Subcutaneous preadipocyte (primary cell): Measurements from ENCODE around the gene DPYD. TPM values are rescaled to one million over a fixed set of nuclear protein-coding genes. Genes with fewer than 3 reads are reported as not detected.

Source experiments
- total RNA-seq: library from RNA; depleted of rRNA; stranded (reverse); fragments of >200 nt; gene quantifications from 2 replicates; pipeline ENCODE4 v1.2.3, GENCODE V29; 2012

Gene DPYD
- 51.4 and 76.4 TPM in 2 replicates for total RNA-seq

DNA sequence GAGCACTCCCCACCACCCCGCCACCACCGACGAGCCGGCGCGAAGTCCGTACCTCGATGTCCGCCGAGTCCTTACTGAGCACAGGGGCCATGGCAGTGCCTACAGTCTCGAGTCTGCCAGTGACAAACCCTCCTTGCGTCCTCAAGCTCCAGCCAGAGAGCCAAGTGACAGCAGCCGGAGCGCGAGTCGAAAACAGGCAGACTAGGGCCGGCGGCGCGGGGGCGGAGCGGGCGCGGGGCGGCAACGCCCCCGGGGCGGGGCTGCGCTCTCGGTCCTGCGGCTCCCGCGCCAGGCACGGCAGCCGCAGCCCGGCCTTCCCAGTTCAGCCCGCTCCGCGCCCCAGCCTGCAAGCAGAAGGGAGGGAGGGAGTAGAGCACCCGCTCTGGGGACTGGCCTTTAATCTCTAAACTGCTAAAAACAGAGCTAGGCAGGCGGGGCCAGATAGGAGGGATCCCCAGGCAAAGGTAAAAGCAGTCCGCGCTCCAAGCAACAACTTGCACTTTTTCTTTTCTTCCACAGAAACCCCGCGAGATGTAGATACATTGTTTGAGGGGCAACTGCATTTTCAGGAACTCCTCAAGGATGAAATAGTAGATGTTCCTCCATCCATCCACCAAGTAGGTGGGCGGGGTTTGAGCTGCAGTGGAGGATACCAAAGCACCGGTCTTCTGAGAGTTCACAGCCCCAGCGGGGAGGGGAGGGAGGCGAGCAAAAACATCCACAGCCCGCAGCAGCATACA is at the start of gene DPYD:
Gene DPYD, minus strand, starts transcription at position 203 of the 740 bp plus-strand sequence. Its CDS starts 112 bp downstream, at position 91.

